Esophagus squamous epithelium (tissue), 5 donors: ENCODE measurements around the gene PLEKHO1. TPM values are rescaled to one million over a fixed set of nuclear protein-coding genes. Genes with fewer than 3 reads are reported as not detected.
"Not testable (repeated sequence)": the region's sequence is repeated elsewhere in the genome, so short reads cannot be mapped to it uniquely, and the experiment has no call there.

Experiments
- DNase-seq: peaks from one replicate; lab custom pipeline; 2025; lab: John Stamatoyannopoulos, UW
- H3K27ac ChIP-seq, 4 donors: fragments of 200-600 bp; sonication (generic); one replicate each; pipeline ENCODE4 v1.5.1; 2016 to 2019; ENCODE audit warnings: mild to moderate bottlenecking in 1 of 4
- H3K27me3 ChIP-seq, 4 donors: fragments of 200-600 bp; sonication (generic); 1 replicate in 3 of 4; 2 replicates in 1 of 4; pipeline versions ENCODE4 v1.5.1 to v1.6.0; 2017 to 2021; ENCODE audit warnings: antibody characterized with exemption in 1 of 4
- H3K36me3 ChIP-seq, 3 donors: fragments of 200-600 bp; sonication (generic); one replicate each; pipeline ENCODE4 v1.5.1; 2016 to 2019
- H3K4me1 ChIP-seq, 3 donors: fragments of 200-600 bp; sonication (generic); one replicate each; pipeline ENCODE4 v1.5.1; 2017 to 2019
- H3K4me3 ChIP-seq, 4 donors: fragments of 200-600 bp; sonication (generic); 1 replicate in 3 of 4; 2 replicates in 1 of 4; pipeline ENCODE4 v1.5.1; 2016 to 2019; ENCODE audit warnings: mild to moderate bottlenecking in 2 of 4, moderate library complexity in 1 of 4
- H3K9me3 ChIP-seq, 3 donors: fragments of 200-600 bp; sonication (generic); one replicate each; pipeline ENCODE4 v1.5.1; 2016 to 2019
- POLR2A ChIP-seq, 4 donors: fragments of 450-650 bp; IDR thresholded peaks; one replicate each; pipeline ENCODE4 v1.6.1; 2017; ENCODE audit warnings: antibody characterized with exemption in 4 of 4, mild to moderate bottlenecking in 4 of 4, moderate library complexity in 3 of 4
- whole genome bisulfite sequencing, 2 donors: methylation state at CpG; one replicate each; pipeline ENCODE4 v1.1.5; 2018; 5-methylcytosine and 5-hydroxymethylcytosine counted together
- intact Hi-C: fragments of 100-400 bp; cut with DNase I; formaldehyde crosslinking; loops from one replicate; pipeline ENCODE4 v1.15.0; 2022
- total RNA-seq, 4 donors: library from RNA; depleted of rRNA; stranded (reverse); fragments of >200 nt; gene quantifications; one replicate each; pipeline ENCODE4 v1.1.0, GENCODE V29; 2016
- TF ChIP-seq, protein P1 (sequence below), 6 experiments: fragments of 450-650 bp in 4 of 6; fragments of 200-600 bp in 2 of 6; sonication (generic) in 2 of 6; IDR thresholded peaks; one replicate each; pipeline ENCODE4 v1.5.1; 2016 to 2019; ENCODE audit warnings: antibody characterized with exemption in 6 of 6, mild to moderate bottlenecking in 4 of 6, moderate library complexity in 4 of 6
- donor health status: DM: yes; HTN: yes; CAD: no.

PLEKHO1 gene
- total RNA-seq, 4 donors from 2014 or later = 6.0 to 46.9 (median 13.3) TPM

DNA sequence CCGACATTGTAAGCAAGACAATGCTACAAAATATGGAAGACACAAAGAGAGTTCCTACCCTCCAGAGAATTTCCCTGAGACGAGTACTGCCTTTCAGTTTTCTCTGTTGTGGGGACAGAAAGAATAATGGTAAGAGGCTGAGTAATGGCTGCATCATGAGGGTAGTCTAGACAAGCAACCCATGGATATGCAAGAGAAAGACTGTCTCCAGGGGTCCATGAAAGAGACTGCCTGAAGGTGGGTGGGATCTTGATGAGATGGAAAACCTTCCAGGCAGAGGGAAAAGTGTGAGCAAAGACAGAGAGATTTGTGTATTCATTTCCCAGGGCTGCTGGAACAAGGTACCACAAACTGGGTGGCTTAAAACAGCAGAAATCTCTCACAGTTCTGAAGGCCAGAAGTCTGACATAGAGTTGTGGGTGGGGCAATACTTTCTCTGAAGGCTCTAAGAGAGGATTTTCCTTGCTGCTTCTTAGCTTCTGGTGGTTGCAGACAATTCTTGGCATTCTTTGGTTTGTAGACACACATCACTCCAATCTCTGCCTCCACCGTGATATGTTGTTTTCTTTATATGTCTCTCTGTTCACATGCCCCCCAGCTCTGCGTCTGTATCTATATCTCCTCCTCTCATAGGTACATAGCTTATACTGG, 44.8 kb downstream of the PLEKHO1 start:
- Histone ChIP-seq H3K4me1 (no peaks in the 10 kb centered on the region), H3K27me3 (no peaks in the 10 kb centered on the region), H3K27ac (no peak overlapping the region), H3K36me3 (no peaks in the 10 kb centered on the region), H3K4me3 (no peak overlapping the region), H3K9me3 (no peaks in the 10 kb centered on the region)
- intact Hi-C loops = no loop called here
- WGBS, 2 donors = 74 to 81% methylated on average over 4 of the region's 4 CpGs
- no peak for DNase-seq
- TF ChIP-seq, protein P1, sequence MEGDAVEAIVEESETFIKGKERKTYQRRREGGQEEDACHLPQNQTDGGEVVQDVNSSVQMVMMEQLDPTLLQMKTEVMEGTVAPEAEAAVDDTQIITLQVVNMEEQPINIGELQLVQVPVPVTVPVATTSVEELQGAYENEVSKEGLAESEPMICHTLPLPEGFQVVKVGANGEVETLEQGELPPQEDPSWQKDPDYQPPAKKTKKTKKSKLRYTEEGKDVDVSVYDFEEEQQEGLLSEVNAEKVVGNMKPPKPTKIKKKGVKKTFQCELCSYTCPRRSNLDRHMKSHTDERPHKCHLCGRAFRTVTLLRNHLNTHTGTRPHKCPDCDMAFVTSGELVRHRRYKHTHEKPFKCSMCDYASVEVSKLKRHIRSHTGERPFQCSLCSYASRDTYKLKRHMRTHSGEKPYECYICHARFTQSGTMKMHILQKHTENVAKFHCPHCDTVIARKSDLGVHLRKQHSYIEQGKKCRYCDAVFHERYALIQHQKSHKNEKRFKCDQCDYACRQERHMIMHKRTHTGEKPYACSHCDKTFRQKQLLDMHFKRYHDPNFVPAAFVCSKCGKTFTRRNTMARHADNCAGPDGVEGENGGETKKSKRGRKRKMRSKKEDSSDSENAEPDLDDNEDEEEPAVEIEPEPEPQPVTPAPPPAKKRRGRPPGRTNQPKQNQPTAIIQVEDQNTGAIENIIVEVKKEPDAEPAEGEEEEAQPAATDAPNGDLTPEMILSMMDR (IDR thresholded peaks at IDR 0.05) = no peak
- no peak for TF ChIP-seq POLR2A (IDR thresholded peaks at IDR 0.05)

DNA sequence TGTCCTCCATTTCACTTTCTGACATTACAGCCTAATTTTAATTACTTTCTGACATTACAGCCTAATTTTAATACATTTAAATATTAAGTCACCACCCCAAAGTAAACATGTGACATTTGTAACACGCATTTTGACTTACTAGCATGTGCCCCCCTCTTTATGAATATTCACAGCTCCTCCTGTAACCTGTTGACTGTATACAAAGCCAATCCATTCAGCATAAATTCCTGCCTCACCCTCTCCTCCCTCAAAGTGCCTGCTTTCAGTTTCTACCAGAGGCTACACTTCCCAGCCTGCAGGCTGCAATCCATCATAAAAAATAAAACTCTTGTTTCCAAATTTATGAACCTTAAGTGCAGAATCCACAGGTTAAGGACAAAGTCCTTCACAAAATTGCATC, 46.7 kb downstream of the PLEKHO1 start:
- intact Hi-C loops = no loop called here
- TF ChIP-seq, protein P1 (IDR thresholded peaks at IDR 0.05) = no peak
- no peak for TF ChIP-seq POLR2A (IDR thresholded peaks at IDR 0.05)
- 59 to 76% methylated on average over 1 of the region's 1 CpG for WGBS, 2 donors

DNA sequence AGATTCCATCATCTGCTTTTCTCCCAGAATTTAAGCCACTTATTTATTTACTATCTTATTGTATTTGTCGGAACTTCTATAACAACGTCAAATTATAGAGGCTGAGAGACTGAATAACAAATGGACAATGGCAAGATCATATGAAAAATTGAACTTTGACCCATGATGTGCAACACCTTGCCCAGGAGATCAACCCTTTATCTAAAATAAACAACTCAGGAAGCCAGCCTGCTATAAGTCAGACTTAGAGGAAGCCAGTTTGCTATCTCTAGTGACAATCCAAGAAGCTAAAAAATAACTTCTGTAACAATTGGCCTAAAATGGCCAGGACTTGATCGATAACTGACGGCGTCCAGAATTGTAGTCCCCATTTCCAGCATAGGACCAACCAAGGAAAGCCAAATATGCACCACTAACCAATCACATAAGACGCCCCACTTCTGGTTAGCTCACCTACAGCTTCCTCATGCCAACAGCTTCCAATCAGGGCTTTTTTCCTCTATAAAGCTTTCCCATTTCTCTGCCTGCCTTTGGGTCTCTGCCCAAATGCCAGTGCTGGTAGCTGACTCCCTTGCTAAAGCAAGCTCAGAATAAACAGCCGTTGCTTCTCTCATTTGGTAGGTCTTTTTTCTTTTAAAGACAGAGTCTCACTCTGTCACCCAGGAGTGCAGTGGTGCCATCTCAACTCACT, 57.7 kb downstream of the PLEKHO1 start:
- TF ChIP-seq, protein P1 (IDR thresholded peaks at IDR 0.05) = no peak
- TF ChIP-seq POLR2A (IDR thresholded peaks at IDR 0.05) = no peak

More for the DNA sequence above, 46.7 kb downstream of the PLEKHO1 start:
- Histone ChIP-seq H3K9me3 (no peaks in the 10 kb centered on the region), H3K27ac (no peak overlapping the region), H3K27me3 (no peaks in the 10 kb centered on the region), H3K4me3 (no peak overlapping the region), H3K4me1 (no peaks in the 10 kb centered on the region), H3K36me3 (no peaks in the 10 kb centered on the region)
- DNase-seq = no peak

DNA sequence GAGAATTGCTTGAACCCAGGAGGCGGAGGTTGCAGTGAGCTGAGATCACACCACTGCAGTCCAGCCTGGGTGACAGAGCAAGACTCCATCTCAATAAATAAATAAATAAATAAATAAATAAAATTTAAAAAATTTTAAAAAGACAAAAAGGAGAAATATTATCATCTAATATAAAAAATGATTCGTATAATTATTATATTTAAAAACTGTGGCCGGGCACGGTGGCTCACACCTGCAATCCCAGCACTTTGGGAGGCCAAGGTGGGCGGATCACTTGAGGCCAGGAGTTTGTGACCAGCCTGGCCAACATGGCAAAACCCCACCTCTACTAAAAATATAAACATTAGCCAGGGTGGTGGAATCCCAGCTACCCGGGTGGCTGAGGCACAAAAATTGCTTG, 58.7 kb downstream of the PLEKHO1 start:
- H3K27me3 ChIP-seq, H3K4me1 ChIP-seq, H3K9me3 ChIP-seq, intact Hi-C loops, H3K36me3 ChIP-seq, H3K27ac ChIP-seq, H3K4me3 ChIP-seq, DNase-seq: not testable (repeated sequence)
- WGBS, 2 donors = 90 to 93% methylated on average over 6 of the region's 6 CpGs

More for the DNA sequence above, 57.7 kb downstream of the PLEKHO1 start:
- intact Hi-C loops = no loop called here
- H3K27ac ChIP-seq = no peak overlapping the region
- H3K36me3 ChIP-seq = no peaks in the 10 kb centered on the region
- no peak for DNase-seq
- no peaks in the 10 kb centered on the region for H3K9me3 ChIP-seq
- 86% methylated on average over 7 of the region's 7 CpGs for WGBS, 2 donors
- H3K27me3 ChIP-seq = no peaks in the 10 kb centered on the region
- no peak overlapping the region for H3K4me3 ChIP-seq
- no peaks in the 10 kb centered on the region for H3K4me1 ChIP-seq

Other genes starting within 250 kb of the PLEKHO1 start
- 1 to 10 TPM in 2 of 4 donors, under 1 TPM in 2; 0.11 to 2.1 (median 1.1) TPM for gene SV2A, start 232.1 kb upstream of the PLEKHO1 start, total RNA-seq
- 10 to 100 TPM in 3 of 4 donors, 1 to 10 TPM in 1; 7.6 to 16.9 (median 14.1) TPM for gene SF3B4, start 222.1 kb upstream of the PLEKHO1 start, total RNA-seq
- gene MTMR11, start 213.0 kb upstream of the PLEKHO1 start, total RNA-seq = 10 to 100 TPM in 2 of 4 donors, 1 to 10 TPM in 2; 3.9 to 13.5 (median 10.6) TPM
- gene OTUD7B, start 139.2 kb upstream of the PLEKHO1 start, total RNA-seq = 10 to 100 TPM in 1 of 4 donors, 1 to 10 TPM in 3; 8.5 to 12.6 (median 9.1) TPM
- 10 to 100 TPM; 23.4 to 31.7 (median 29.1) TPM for gene VPS45, start 82.1 kb upstream of the PLEKHO1 start, total RNA-seq
- 10 to 100 TPM in 3 of 4 donors, 1 to 10 TPM in 1; 8.8 to 23.6 (median 18.5) TPM for gene ANP32E, start 86.2 kb downstream of the PLEKHO1 start, total RNA-seq
- not detected for gene CA14, start 107.9 kb downstream of the PLEKHO1 start, total RNA-seq
- 100 to 1,000 TPM in 1 of 4 donors, 10 to 100 TPM in 3; 94.0 to 112 (median 95.2) TPM for gene APH1A, start 119.1 kb downstream of the PLEKHO1 start, total RNA-seq
- gene C1orf54, start 122.9 kb downstream of the PLEKHO1 start, total RNA-seq = 10 to 100 TPM in 1 of 4 donors, 1 to 10 TPM in 2, not detected in 1; 2.3 to 17.2 (median 4.5) TPM
- 1 to 10 TPM in 2 of 4 donors, under 1 TPM in 1, not detected in 1; 0.61 to 6.7 (median 2.5) TPM for gene CIART, start 132.6 kb downstream of the PLEKHO1 start, total RNA-seq
- 10 to 100 TPM; 31.7 to 41.3 (median 38.7) TPM for gene MRPS21, start 143.9 kb downstream of the PLEKHO1 start, total RNA-seq
- 10 to 100 TPM; 15.1 to 44.8 (median 29.0) TPM for gene PRPF3, start 171.6 kb downstream of the PLEKHO1 start, total RNA-seq
- 10 to 100 TPM; 14.7 to 17.9 (median 15.2) TPM for gene RPRD2, start 214.2 kb downstream of the PLEKHO1 start, total RNA-seq